Measurements from ENCODE around the gene HYCC1.
"Not testable (repeated sequence)": the region's sequence is repeated elsewhere in the genome, so short reads cannot be mapped to it uniquely, and the experiment has no call there.

Gene HYCC1

DNA sequence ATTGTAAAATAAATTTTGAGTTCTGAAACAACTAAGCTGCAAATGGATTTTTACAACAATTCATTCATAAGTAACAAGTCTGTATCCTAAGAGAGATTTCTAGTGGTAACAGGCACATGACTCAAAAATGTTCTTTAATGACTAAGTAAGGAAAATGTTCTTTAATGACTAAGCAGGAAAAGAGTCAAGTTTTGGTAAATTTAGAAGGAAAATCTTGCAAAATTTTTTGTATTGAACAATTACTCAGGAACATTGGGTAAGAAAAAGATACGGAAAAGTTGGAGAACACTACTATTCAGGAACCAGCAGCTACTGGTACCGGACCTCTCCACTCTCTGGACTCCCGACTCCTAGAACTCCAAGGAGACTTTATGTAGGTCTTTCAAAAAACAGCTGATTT, 33.5 kb downstream of the HYCC1 start:
- no peak overlapping the region for H3K27ac ChIP-seq

GRCh38 chr7:22979861-22980260, 34.1 kb downstream of the HYCC1 start:
- DNase-seq: no peak
- no peak overlapping the region for H3K27ac ChIP-seq
- no peaks in the 10 kb centered on the region for H3K27me3 ChIP-seq (ENCODE audit: insufficient read depth, low read depth, severe bottlenecking)
- no peak overlapping the region for H3K4me3 ChIP-seq (ENCODE audit: low read depth, low read length)
- H3K9me3 ChIP-seq (ENCODE audit: severe bottlenecking): no peaks in the 10 kb centered on the region
- peaks cover 3% of the 10 kb centered on the region; the same call in 1 of the 2 replicates for H3K36me3 ChIP-seq
- TF ChIP-seq CTCF (IDR thresholded peaks at IDR 0.05; ENCODE audit: low read depth, low read length): no peak

More for the DNA sequence above, 33.5 kb downstream of the HYCC1 start:
- no peaks in the 10 kb centered on the region for H3K27me3 ChIP-seq (ENCODE audit: insufficient read depth, low read depth, severe bottlenecking)
- no peak for DNase-seq
- H3K4me3 ChIP-seq (ENCODE audit: low read depth, low read length): no peak overlapping the region
- 0 out of 2 replicates have a peak, but pooled peaks cover 2% of the 10 kb centered on the region for H3K36me3 ChIP-seq
- no peak for TF ChIP-seq CTCF (IDR thresholded peaks at IDR 0.05; ENCODE audit: low read depth, low read length)
- no peaks in the 10 kb centered on the region for H3K9me3 ChIP-seq (ENCODE audit: severe bottlenecking)

- no peaks in the 10 kb centered on the region for H3K27me3 ChIP-seq (ENCODE audit: insufficient read depth, low read depth, severe bottlenecking)
- no peak for TF ChIP-seq CTCF (IDR thresholded peaks at IDR 0.05; ENCODE audit: low read depth, low read length)
- no peak for DNase-seq
- no peak overlapping the region for H3K27ac ChIP-seq
- H3K36me3 ChIP-seq: peaks cover 7% of the 10 kb centered on the region
- no peak overlapping the region for H3K4me3 ChIP-seq (ENCODE audit: low read depth, low read length)
- no peaks in the 10 kb centered on the region for H3K9me3 ChIP-seq (ENCODE audit: severe bottlenecking)
Measured at GRCh38 chr7:22979251-22979650, 34.7 kb downstream of the HYCC1 start.

DNA sequence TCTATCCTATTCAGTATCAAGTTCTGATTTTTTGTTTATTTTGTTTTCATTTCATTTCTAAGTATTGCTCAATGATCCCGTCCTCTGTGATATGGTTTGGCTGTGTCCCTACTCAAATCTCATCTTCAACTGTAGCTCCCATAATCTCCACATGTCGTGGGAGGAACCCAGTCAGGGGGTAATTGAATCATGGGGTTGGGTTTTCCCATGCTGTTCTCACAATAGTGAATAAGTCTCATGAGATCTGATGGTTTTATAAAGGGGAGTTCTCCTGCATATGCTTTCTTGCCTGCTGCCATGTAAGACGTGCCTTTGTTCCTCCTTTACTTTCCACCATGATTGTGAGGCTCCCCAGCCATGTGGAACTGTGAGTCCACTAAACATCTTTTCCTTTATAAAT, 39.3 kb downstream of the HYCC1 start:
- not testable (repeated sequence) for H3K27me3 ChIP-seq (ENCODE audit: insufficient read depth, low read depth, severe bottlenecking); H3K36me3 ChIP-seq; H3K4me3 ChIP-seq (ENCODE audit: low read depth, low read length); H3K27ac ChIP-seq; H3K9me3 ChIP-seq (ENCODE audit: severe bottlenecking); DNase-seq

- no peak overlapping the region for H3K27ac ChIP-seq
- H3K36me3 ChIP-seq: peaks cover 7% of the 10 kb centered on the region
- H3K4me3 ChIP-seq (ENCODE audit: low read depth, low read length): no peak overlapping the region
Measured at GRCh38 chr7:22972207-22972606, 41.7 kb downstream of the HYCC1 start.

GRCh38 chr7:22969010-22969431, 44.9 kb downstream of the HYCC1 start:
- H3K9me3 ChIP-seq (ENCODE audit: severe bottlenecking): no peaks in the 10 kb centered on the region
- no peak overlapping the region for H3K27ac ChIP-seq
- DNase-seq: no peak
- no peaks in the 10 kb centered on the region for H3K36me3 ChIP-seq
- H3K4me3 ChIP-seq (ENCODE audit: low read depth, low read length): no peak overlapping the region
- no peaks in the 10 kb centered on the region for H3K27me3 ChIP-seq (ENCODE audit: insufficient read depth, low read depth, severe bottlenecking)
- TF ChIP-seq CTCF (IDR thresholded peaks at IDR 0.05; ENCODE audit: low read depth, low read length): no peak

More at GRCh38 chr7:22972207-22972606, 41.7 kb downstream of the HYCC1 start:
- TF ChIP-seq CTCF (IDR thresholded peaks at IDR 0.05; ENCODE audit: low read depth, low read length): no peak
- Histone ChIP-seq H3K9me3 (ENCODE audit: severe bottlenecking) (no peaks in the 10 kb centered on the region), H3K27me3 (ENCODE audit: insufficient read depth, low read depth, severe bottlenecking) (no peaks in the 10 kb centered on the region)
- DNase-seq: no peak

Data from WERI-Rb-1 (cell line).